ENCODE data around the gene UBE2L3. TPM values are rescaled to one million over a fixed set of nuclear protein-coding genes. Genes with fewer than 3 reads are reported as not detected.
A peak's percentile ranks its signal among the peaks of the same experiment; 100 is the strongest.

UBE2L3 gene
- total and polyA plus RNA-seq, 2 of the 13 experiments (the other 11 are each of a cell fraction or from before 2014, with no cell fraction given): 30.2 to 58.1 TPM

GRCh38 chr22:21657360-21658032, 90.0 kb downstream of the UBE2L3 start (continued):
- TF ChIP-seq, protein P1, sequence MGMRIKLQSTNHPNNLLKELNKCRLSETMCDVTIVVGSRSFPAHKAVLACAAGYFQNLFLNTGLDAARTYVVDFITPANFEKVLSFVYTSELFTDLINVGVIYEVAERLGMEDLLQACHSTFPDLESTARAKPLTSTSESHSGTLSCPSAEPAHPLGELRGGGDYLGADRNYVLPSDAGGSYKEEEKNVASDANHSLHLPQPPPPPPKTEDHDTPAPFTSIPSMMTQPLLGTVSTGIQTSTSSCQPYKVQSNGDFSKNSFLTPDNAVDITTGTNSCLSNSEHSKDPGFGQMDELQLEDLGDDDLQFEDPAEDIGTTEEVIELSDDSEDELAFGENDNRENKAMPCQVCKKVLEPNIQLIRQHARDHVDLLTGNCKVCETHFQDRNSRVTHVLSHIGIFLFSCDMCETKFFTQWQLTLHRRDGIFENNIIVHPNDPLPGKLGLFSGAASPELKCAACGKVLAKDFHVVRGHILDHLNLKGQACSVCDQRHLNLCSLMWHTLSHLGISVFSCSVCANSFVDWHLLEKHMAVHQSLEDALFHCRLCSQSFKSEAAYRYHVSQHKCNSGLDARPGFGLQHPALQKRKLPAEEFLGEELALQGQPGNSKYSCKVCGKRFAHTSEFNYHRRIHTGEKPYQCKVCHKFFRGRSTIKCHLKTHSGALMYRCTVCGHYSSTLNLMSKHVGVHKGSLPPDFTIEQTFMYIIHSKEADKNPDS (CRISPR knock-in tag; IDR thresholded peaks at IDR 0.05): peak; percentile 24; the same call in 1 of the 2 replicates
- TF ChIP-seq JUNB (CRISPR knock-in tag; IDR thresholded peaks at IDR 0.05; ENCODE audit: borderline replicate concordance) (no peak), NFE2L1 (CRISPR knock-in tag; IDR thresholded peaks at IDR 0.05; ENCODE audit: borderline replicate concordance) (no peak), ZSCAN21 (CRISPR knock-in tag; IDR thresholded peaks at IDR 0.05; ENCODE audit: borderline replicate concordance) (peak; percentile 14), MEF2D (CRISPR knock-in tag; IDR thresholded peaks at IDR 0.05) (0 out of 2 replicates have a peak, but pooled peaks have one; percentile 21), ZNF562 (CRISPR knock-in tag; IDR thresholded peaks at IDR 0.05; ENCODE audit: borderline replicate concordance) (no peak), KDM5A (IDR thresholded peaks at IDR 0.05; ENCODE audit: borderline replicate concordance, low read length) (no peak), SYNCRIP (IDR thresholded peaks at IDR 0.05; ENCODE audit: insufficient read depth, low read depth, low read length) (no peak), KDM5B (CRISPR knock-in tag; IDR thresholded peaks at IDR 0.05; ENCODE audit: borderline replicate concordance) (peak; percentile 35; the same call in 1 of the 2 replicates), PHB2 (IDR thresholded peaks at IDR 0.05; ENCODE audit: partially characterized antibody) (no peak), ZNF207 (IDR thresholded peaks at IDR 0.05; ENCODE audit: borderline replicate concordance) (no peak), SOX5 (CRISPR knock-in tag; IDR thresholded peaks at IDR 0.05; ENCODE audit: borderline replicate concordance) (peak; percentile 25; the same call in 1 of the 2 replicates), ATF1 (CRISPR knock-in tag; IDR thresholded peaks at IDR 0.05) (no peak), ZNF501 (CRISPR knock-in tag; IDR thresholded peaks at IDR 0.05) (peak; percentile 74; the same call in 1 of the 2 replicates), ZNF557 (CRISPR knock-in tag; IDR thresholded peaks at IDR 0.05) (no peak), GPBP1L1 (CRISPR knock-in tag; IDR thresholded peaks at IDR 0.05) (no peak), GATAD1 (CRISPR knock-in tag; IDR thresholded peaks at IDR 0.05) (no peak), ASH2L (IDR thresholded peaks at IDR 0.05; ENCODE audit: insufficient read length, low read depth, low read length) (no peak), CBX1 (IDR thresholded peaks at IDR 0.05; ENCODE audit: low read depth) (peak; percentile 33), RBM22 (optimal IDR thresholded peaks at IDR 0.05; ENCODE audit: low read length) (no peak), ATF7-NPFF (CRISPR knock-in tag; IDR thresholded peaks at IDR 0.05; ENCODE audit: low read depth) (peak; percentile 56), ZNF331 (CRISPR knock-in tag; IDR thresholded peaks at IDR 0.05) (no peak; the same call in 1 of the 2 replicates), ZNF12 (CRISPR knock-in tag; IDR thresholded peaks at IDR 0.05) (no peak), ZNF34 (CRISPR knock-in tag; IDR thresholded peaks at IDR 0.05; ENCODE audit: borderline replicate concordance) (no peak), ZNF33B (CRISPR knock-in tag; IDR thresholded peaks at IDR 0.05) (no peak), TCF7 (IDR thresholded peaks at IDR 0.05; ENCODE audit: low read depth) (no peak), ZNF460 (CRISPR knock-in tag; IDR thresholded peaks at IDR 0.05; ENCODE audit: borderline replicate concordance) (no peak)
